HFFc6 (cell line): Measurements from ENCODE around the gene CELA2A. TPM values are rescaled to one million over a fixed set of nuclear protein-coding genes. Genes with fewer than 3 reads are reported as not detected.

Experiments used
- DNase-seq: peaks from one replicate; pipeline ENCODE4 v3.0.0-alpha.2; 2018
- H3K27ac Mint-ChIP-seq: 2 replicates; pipeline ENCODE4 v1.8.0; 2020; ENCODE audit warnings: mild to moderate bottlenecking, mixed read lengths
- H3K27me3 Mint-ChIP-seq: 2 replicates; pipeline ENCODE4 v1.8.0; 2021; ENCODE audit warnings: mild to moderate bottlenecking, moderate library complexity, mixed read lengths; ENCODE audit not compliant: insufficient read depth
- H3K36me3 Mint-ChIP-seq: 2 replicates; pipeline ENCODE4 v1.8.0; 2021; ENCODE audit warnings: low read depth, mixed read lengths
- H3K4me1 Mint-ChIP-seq: 2 replicates; pipeline ENCODE4 v1.8.0; 2020; ENCODE audit warnings: low read depth, mixed read lengths
- H3K4me3 Mint-ChIP-seq: 2 replicates; pipeline ENCODE4 v1.8.0; 2020; ENCODE audit warnings: mild to moderate bottlenecking, moderate library complexity, mixed read lengths
- H3K9me3 Mint-ChIP-seq: 2 replicates; pipeline ENCODE4 v1.8.0; 2020; ENCODE audit warnings: mild to moderate bottlenecking, mixed read lengths
- total RNA-seq, 6 experiments: library from RNA; stranded (reverse); fragmentation: NEBNext Ultra II Directional; extraction: Animal tissue kit (Norgen Biotek cat#: 25700); gene quantifications; 2 replicates in 1 of 6; 3 replicates in 5 of 6; pipeline ENCODE4 v1.2.3, GENCODE V29; 2021
- TF ChIP-seq, protein P1 (sequence below): fragments of 200-600 bp; sonication (generic); IDR thresholded peaks from 2 replicates; pipeline ENCODE4 v1.5.0; 2021; ENCODE audit warnings: antibody characterized with exemption, mild to moderate bottlenecking

The CELA2A gene
- total RNA-seq, 6 experiments from 2014 or later = not detected

GRCh38 chr1:15507278-15507677 is 50.7 kb downstream of the CELA2A start:
- Mint-ChIP-seq H3K9me3 (no peaks in the 10 kb centered on the region), H3K36me3 (no peaks in the 10 kb centered on the region), H3K4me3 (no peak overlapping the region), H3K27me3 (no peaks in the 10 kb centered on the region), H3K4me1 (peaks cover 10% of the 10 kb centered on the region), H3K27ac (no peak overlapping the region)
- TF ChIP-seq, protein P1, sequence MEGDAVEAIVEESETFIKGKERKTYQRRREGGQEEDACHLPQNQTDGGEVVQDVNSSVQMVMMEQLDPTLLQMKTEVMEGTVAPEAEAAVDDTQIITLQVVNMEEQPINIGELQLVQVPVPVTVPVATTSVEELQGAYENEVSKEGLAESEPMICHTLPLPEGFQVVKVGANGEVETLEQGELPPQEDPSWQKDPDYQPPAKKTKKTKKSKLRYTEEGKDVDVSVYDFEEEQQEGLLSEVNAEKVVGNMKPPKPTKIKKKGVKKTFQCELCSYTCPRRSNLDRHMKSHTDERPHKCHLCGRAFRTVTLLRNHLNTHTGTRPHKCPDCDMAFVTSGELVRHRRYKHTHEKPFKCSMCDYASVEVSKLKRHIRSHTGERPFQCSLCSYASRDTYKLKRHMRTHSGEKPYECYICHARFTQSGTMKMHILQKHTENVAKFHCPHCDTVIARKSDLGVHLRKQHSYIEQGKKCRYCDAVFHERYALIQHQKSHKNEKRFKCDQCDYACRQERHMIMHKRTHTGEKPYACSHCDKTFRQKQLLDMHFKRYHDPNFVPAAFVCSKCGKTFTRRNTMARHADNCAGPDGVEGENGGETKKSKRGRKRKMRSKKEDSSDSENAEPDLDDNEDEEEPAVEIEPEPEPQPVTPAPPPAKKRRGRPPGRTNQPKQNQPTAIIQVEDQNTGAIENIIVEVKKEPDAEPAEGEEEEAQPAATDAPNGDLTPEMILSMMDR = no peak
- DNase-seq = no peak

- Mint-ChIP-seq H3K27me3 (no peaks in the 10 kb centered on the region), H3K36me3 (no peaks in the 10 kb centered on the region), H3K4me3 (no peak overlapping the region), H3K4me1 (peaks cover 10% of the 10 kb centered on the region), H3K27ac (no peak overlapping the region), H3K9me3 (no peaks in the 10 kb centered on the region)
- DNase-seq = no peak
- TF ChIP-seq, protein P1 = no peak
These were observed 52.4 kb downstream of the CELA2A start for GRCh38 chr1:15508700-15509487.

DNA sequence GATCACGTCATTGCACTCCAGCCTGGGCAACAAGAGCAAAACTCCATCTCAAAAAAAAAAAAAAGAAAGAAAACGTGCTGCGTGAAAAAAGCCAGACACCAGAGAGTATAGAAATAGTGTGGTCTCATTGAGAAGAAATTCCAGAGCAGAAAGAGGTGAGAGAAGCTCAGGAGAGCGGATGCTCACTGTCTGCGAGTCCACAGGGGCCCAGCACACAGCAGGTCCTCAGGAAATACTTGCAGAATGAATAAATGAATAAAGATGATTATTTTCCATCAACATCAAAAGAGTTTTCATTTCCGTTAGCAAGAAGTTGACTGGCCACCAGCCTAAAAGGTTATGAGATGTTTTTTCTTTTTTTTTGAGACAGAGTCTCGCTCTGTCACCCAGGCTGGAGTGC is 53.1 kb downstream of the CELA2A start:
- no peak for DNase-seq
- TF ChIP-seq, protein P1 = no peak
- peaks cover 10% of the 10 kb centered on the region for H3K4me1 Mint-ChIP-seq

GRCh38 chr1:15510611-15511405 is 54.3 kb downstream of the CELA2A start:
- Mint-ChIP-seq H3K36me3 (no peaks in the 10 kb centered on the region), H3K27ac (no peak overlapping the region; the same call in 1 of the 2 replicates), H3K9me3 (no peaks in the 10 kb centered on the region), H3K4me1 (peaks cover 18% of the 10 kb centered on the region), H3K27me3 (no peaks in the 10 kb centered on the region), H3K4me3 (no peak overlapping the region)
- DNase-seq = no peak
- TF ChIP-seq, protein P1 = no peak

More for the DNA sequence above, 53.1 kb downstream of the CELA2A start:
- Mint-ChIP-seq H3K27ac (no peak overlapping the region), H3K9me3 (no peaks in the 10 kb centered on the region), H3K27me3 (no peaks in the 10 kb centered on the region), H3K4me3 (no peak overlapping the region), H3K36me3 (no peaks in the 10 kb centered on the region)

DNA sequence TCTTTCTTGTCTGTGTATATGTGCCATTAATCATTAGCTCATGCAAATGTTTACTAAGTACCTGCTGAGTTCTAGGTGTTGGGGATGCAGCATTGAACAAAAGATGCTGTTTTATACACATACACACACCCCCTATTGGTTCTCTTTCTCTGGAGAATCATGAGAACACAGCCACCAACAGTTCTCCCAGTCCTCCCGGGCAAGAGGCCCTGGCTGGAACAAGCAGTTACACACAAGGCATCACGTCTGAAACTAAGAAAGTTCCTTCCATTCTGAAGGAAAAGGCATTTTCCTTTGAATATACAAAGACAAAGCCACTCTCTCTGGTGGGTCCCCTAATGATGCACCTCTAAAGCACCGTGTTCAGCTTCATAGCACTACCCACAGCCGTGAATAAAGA is 56.7 kb downstream of the CELA2A start:
- Mint-ChIP-seq H3K27ac (no peak overlapping the region), H3K4me1 (peaks cover 18% of the 10 kb centered on the region), H3K4me3 (no peak overlapping the region), H3K9me3 (no peaks in the 10 kb centered on the region), H3K27me3 (no peaks in the 10 kb centered on the region), H3K36me3 (peaks cover 11% of the 10 kb centered on the region)
- TF ChIP-seq, protein P1 = no peak
- DNase-seq = no peak
